Ascending aorta (tissue), 2 donors: Measurements from ENCODE around the gene MYO1F. TPM values are rescaled to one million over a fixed set of nuclear protein-coding genes. Genes with fewer than 3 reads are reported as not detected.

ENCODE experiments used
- DNase-seq, 2 donors: peaks; one replicate each; pipeline ENCODE4 v3.0.0-alpha.2; 2019; ENCODE audit warnings: low spot score in 2 of 2
- H3K27ac ChIP-seq, 2 donors: fragments of 200-600 bp; sonication (generic); one replicate each; pipeline ENCODE4 v1.5.1; 2016 to 2017; ENCODE audit warnings: mild to moderate bottlenecking in 1 of 2
- H3K27me3 ChIP-seq: fragments of 200-600 bp; sonication (generic); one replicate; pipeline ENCODE4 v1.5.1; 2017
- H3K36me3 ChIP-seq, 2 donors: fragments of 200-600 bp; sonication (generic); one replicate each; pipeline ENCODE4 v1.5.1; 2016
- H3K4me1 ChIP-seq, 2 donors: fragments of 200-600 bp; sonication (generic); one replicate each; pipeline ENCODE4 v1.5.1; 2016 to 2017; ENCODE audit warnings: mild to moderate bottlenecking in 1 of 2
- H3K4me3 ChIP-seq, 2 donors: fragments of 200-600 bp; sonication (generic); one replicate each; pipeline ENCODE4 v1.5.1; 2016 to 2017; ENCODE audit warnings: mild to moderate bottlenecking in 1 of 2
- H3K9me3 ChIP-seq, 2 donors: fragments of 200-600 bp; sonication (generic); one replicate each; pipeline ENCODE4 v1.5.1; 2016
- CTCF ChIP-seq, 3 experiments: fragments of 200-600 bp in 2 of 3; fragments of 450-650 bp in 1 of 3; sonication (generic) in 2 of 3; IDR thresholded peaks; one replicate each; pipeline ENCODE4 v1.5.1; 2016 to 2019; ENCODE audit warnings: antibody characterized with exemption in 3 of 3, mild to moderate bottlenecking in 1 of 3, moderate library complexity in 1 of 3
- intact Hi-C: fragments of 100-400 bp; cut with DNase I; formaldehyde crosslinking; loops from one replicate; pipeline ENCODE4 v1.15.1; 2023
- total RNA-seq: library from RNA; depleted of rRNA; stranded (reverse); fragments of >200 nt; gene quantifications from one replicate; pipeline ENCODE4 v1.1.0, GENCODE V29; 2016

MYO1F gene
- total RNA-seq, 1 donor from 2014 or later = 5.0 TPM

GRCh38 chr19:8545743-8546142 is 31.5 kb downstream of the MYO1F start:
- H3K4me1 ChIP-seq = no peaks in the 10 kb centered on the region
- peaks cover 1 to 3% of the 10 kb centered on the region in 2 donors for H3K36me3 ChIP-seq
- H3K4me3 ChIP-seq = no peak overlapping the region
- intact Hi-C loops = no loop called here
- no peak for DNase-seq
- no peaks in the 10 kb centered on the region for H3K9me3 ChIP-seq
- TF ChIP-seq CTCF (IDR thresholded peaks at IDR 0.05) = no peak
- H3K27me3 ChIP-seq = no peaks in the 10 kb centered on the region
- no peak overlapping the region for H3K27ac ChIP-seq

GRCh38 chr19:8544168-8544567 is 33.1 kb downstream of the MYO1F start:
- Histone ChIP-seq H3K4me1 (no peaks in the 10 kb centered on the region), H3K27me3 (no peaks in the 10 kb centered on the region), H3K9me3 (no peaks in the 10 kb centered on the region), H3K27ac (no peak overlapping the region), H3K4me3 (no peak overlapping the region), H3K36me3 (peaks cover 0 to 3% of the 10 kb centered on the region in 2 donors)
- TF ChIP-seq CTCF (IDR thresholded peaks at IDR 0.05) = no peak
- no peak for DNase-seq
- intact Hi-C loops = no loop called here

GRCh38 chr19:8539621-8540149 is 37.6 kb downstream of the MYO1F start:
- no peaks in the 10 kb centered on the region for H3K36me3 ChIP-seq
- no peaks in the 10 kb centered on the region for H3K4me1 ChIP-seq
- H3K27ac ChIP-seq = no peak overlapping the region
- no peak for TF ChIP-seq CTCF (IDR thresholded peaks at IDR 0.05)
- intact Hi-C loops = no loop called here
- H3K4me3 ChIP-seq = no peak overlapping the region
- no peaks in the 10 kb centered on the region for H3K27me3 ChIP-seq
- H3K9me3 ChIP-seq = no peaks in the 10 kb centered on the region
- no peak for DNase-seq

- TF ChIP-seq CTCF (IDR thresholded peaks at IDR 0.05) = no peak
- Histone ChIP-seq H3K4me1 (no peaks in the 10 kb centered on the region), H3K27ac (no peak overlapping the region), H3K9me3 (no peaks in the 10 kb centered on the region), H3K36me3 (no peaks in the 10 kb centered on the region), H3K4me3 (no peak overlapping the region), H3K27me3 (no peaks in the 10 kb centered on the region)
- DNase-seq = no peak
- intact Hi-C loops = no loop called here
Observed at GRCh38 chr19:8537099-8537498, 40.1 kb downstream of the MYO1F start.

GRCh38 chr19:8536282-8536681 is 41.0 kb downstream of the MYO1F start:
- Histone ChIP-seq H3K27me3 (no peaks in the 10 kb centered on the region), H3K4me3 (no peak overlapping the region), H3K36me3 (no peaks in the 10 kb centered on the region), H3K27ac (no peak overlapping the region), H3K9me3 (no peaks in the 10 kb centered on the region), H3K4me1 (no peaks in the 10 kb centered on the region)
- intact Hi-C loops = no loop called here
- no peak for DNase-seq
- no peak for TF ChIP-seq CTCF (IDR thresholded peaks at IDR 0.05)

- Histone ChIP-seq H3K27me3 (no peaks in the 10 kb centered on the region), H3K27ac (no peak overlapping the region), H3K9me3 (no peaks in the 10 kb centered on the region), H3K4me1 (no peaks in the 10 kb centered on the region), H3K36me3 (no peaks in the 10 kb centered on the region), H3K4me3 (no peak overlapping the region)
- DNase-seq = no peak
- TF ChIP-seq CTCF (IDR thresholded peaks at IDR 0.05) = no peak
- intact Hi-C loops = no loop called here
Observed at GRCh38 chr19:8532225-8532624, 45.0 kb downstream of the MYO1F start.
